H9 (cell line): ENCODE measurements around the gene RERE. TPM values are rescaled to one million over a fixed set of nuclear protein-coding genes. Genes with fewer than 3 reads are reported as not detected.

Experiments used
- DNase-seq: peaks from one replicate; pipeline ENCODE4 v3.0.0-alpha.2; 2017
- H2AFZ ChIP-seq: one replicate; pipeline ENCODE4 v1.6.1; 2013; ENCODE audit warnings: mild to moderate bottlenecking, low read length, control low read depth, moderate library complexity
- H2AK5ac ChIP-seq: 2 replicates; pipeline ENCODE4 v1.6.1; 2013; ENCODE audit warnings: low read length, control low read depth, mixed read lengths; ENCODE audit not compliant: insufficient read length
- H2BK120ac ChIP-seq: one replicate; pipeline ENCODE4 v1.6.1; 2013; ENCODE audit warnings: low read depth, mild to moderate bottlenecking, low read length, control low read depth, inconsistent platforms; ENCODE audit not compliant: poor library complexity, severe bottlenecking
- H2BK12ac ChIP-seq: 2 replicates; pipeline ENCODE4 v1.6.1; 2013; ENCODE audit warnings: low read length, control low read depth, mixed read lengths, low read depth; ENCODE audit not compliant: insufficient read length
- H2BK15ac ChIP-seq: 2 replicates; pipeline ENCODE4 v1.6.1; 2013; ENCODE audit warnings: low read depth, low read length, control low read depth
- H2BK20ac ChIP-seq: one replicate; pipeline ENCODE4 v1.6.1; 2013; ENCODE audit warnings: low read depth, mild to moderate bottlenecking, low read length, control low read depth, inconsistent platforms; ENCODE audit not compliant: poor library complexity, severe bottlenecking
- H2BK5ac ChIP-seq: 2 replicates; pipeline ENCODE4 v1.6.1; 2013; ENCODE audit warnings: low read length, control low read depth, mixed read lengths; ENCODE audit not compliant: insufficient read length
- H3K14ac ChIP-seq: 2 replicates; pipeline ENCODE4 v1.6.1; 2013; ENCODE audit warnings: low read length, control low read depth; ENCODE audit not compliant: insufficient read depth
- H3K18ac ChIP-seq: 2 replicates; pipeline ENCODE4 v1.6.1; 2013; ENCODE audit warnings: low read depth, mild to moderate bottlenecking, mixed read lengths, low read length, control low read depth; ENCODE audit not compliant: insufficient read length
- H3K23ac ChIP-seq: 2 replicates; pipeline ENCODE4 v1.6.1; 2013; ENCODE audit warnings: low read length, control low read depth, mixed read lengths, low read depth; ENCODE audit not compliant: insufficient read length
- H3K23me2 ChIP-seq: 2 replicates; pipeline ENCODE4 v1.6.1; 2013; ENCODE audit warnings: low read depth, mild to moderate bottlenecking, mixed read lengths, low read length, control low read depth; ENCODE audit not compliant: insufficient read length, poor library complexity, severe bottlenecking
- H3K27ac ChIP-seq: 2 replicates; pipeline ENCODE4 v1.5.1; 2013; ENCODE audit warnings: low read length, control low read depth, mixed read lengths, low read depth; ENCODE audit not compliant: insufficient read length
- H3K27me3 ChIP-seq: 2 replicates; pipeline ENCODE4 v1.6.1; 2013; ENCODE audit warnings: low read length, control low read depth, inconsistent platforms; ENCODE audit not compliant: insufficient read depth
- H3K4ac ChIP-seq: 2 replicates; pipeline ENCODE4 v1.6.1; 2013; ENCODE audit warnings: low read depth, mild to moderate bottlenecking, control low read depth, inconsistent platforms, low read length, moderate library complexity
- H3K4me1 ChIP-seq: 2 replicates; pipeline ENCODE4 v1.6.1; 2013; ENCODE audit warnings: low read length, control low read depth, inconsistent platforms; ENCODE audit not compliant: insufficient read depth
- H3K4me2 ChIP-seq: 2 replicates; pipeline ENCODE4 v1.6.1; 2013; ENCODE audit warnings: low read length, control low read depth, mixed read lengths; ENCODE audit not compliant: insufficient read length, insufficient read depth
- H3K56ac ChIP-seq: 2 replicates; pipeline ENCODE4 v1.6.1; 2013; ENCODE audit warnings: low read depth, mild to moderate bottlenecking, mixed read lengths, low read length, control low read depth; ENCODE audit not compliant: insufficient read length
- H3K79me1 ChIP-seq: 2 replicates; pipeline ENCODE4 v1.6.1; 2013; ENCODE audit warnings: low read depth, mild to moderate bottlenecking, moderate library complexity, low read length, control low read depth, inconsistent platforms; ENCODE audit not compliant: insufficient read depth, poor library complexity, severe bottlenecking
- H3K79me2 ChIP-seq: 2 replicates; pipeline ENCODE4 v1.6.1; 2013; ENCODE audit warnings: low read length, control low read depth, inconsistent platforms; ENCODE audit not compliant: insufficient read depth
- H3K9ac ChIP-seq: 2 replicates; pipeline ENCODE4 v1.6.1; 2013; ENCODE audit warnings: low read length, control low read depth, mixed read lengths; ENCODE audit not compliant: insufficient read length; ENCODE audit errors: extremely low read depth
- H3K9me3 ChIP-seq: one replicate; pipeline ENCODE4 v1.6.1; 2013; ENCODE audit warnings: low read depth, low read length, inconsistent platforms; ENCODE audit not compliant: control insufficient read depth
- H3T11ph ChIP-seq: one replicate; pipeline ENCODE4 v1.6.1; 2013; ENCODE audit warnings: mild to moderate bottlenecking, low read length, control low read depth, inconsistent platforms
- H4K20me1 ChIP-seq: one replicate; pipeline ENCODE4 v1.6.1; 2013; ENCODE audit not compliant: control insufficient read depth, insufficient read length, insufficient read depth
- H4K5ac ChIP-seq: 2 replicates; pipeline ENCODE4 v1.6.1; 2013; ENCODE audit warnings: low read depth, mild to moderate bottlenecking, mixed read lengths, low read length, control low read depth; ENCODE audit not compliant: insufficient read length
- H4K8ac ChIP-seq: replicated peaks from 2 replicates; pipeline ENCODE4 v1.6.1; 2013; ENCODE audit warnings: low read length, control low read depth, mixed read lengths, low read depth; ENCODE audit not compliant: insufficient read length
- H4K91ac ChIP-seq: 2 replicates; pipeline ENCODE4 v1.6.1; 2013; ENCODE audit warnings: low read depth, mild to moderate bottlenecking, moderate library complexity, mixed read lengths, low read length, control low read depth; ENCODE audit not compliant: insufficient read length
- H3K27ac Mint-ChIP-seq, 3 experiments: 2 replicates in 2 of 3; 3 replicates in 1 of 3; pipeline ENCODE4 v1.8.0; 2020 to 2021; ENCODE audit warnings: mixed read lengths in 3 of 3, mild to moderate bottlenecking in 1 of 3, moderate library complexity in 1 of 3
- H3K27me3 Mint-ChIP-seq: 2 replicates; pipeline ENCODE4 v1.8.0; 2021; ENCODE audit warnings: low read depth, mild to moderate bottlenecking, moderate library complexity, mixed read lengths
- H3K36me3 Mint-ChIP-seq, 3 experiments: 2 replicates in 2 of 3; 3 replicates in 1 of 3; pipeline ENCODE4 v1.8.0; 2020 to 2021; ENCODE audit warnings: low read depth in 3 of 3, mixed read lengths in 3 of 3; ENCODE audit not compliant: insufficient read depth in 1 of 3
- H3K4me1 Mint-ChIP-seq, 2 experiments: 2 replicates each; pipeline ENCODE4 v1.8.0; 2020; ENCODE audit warnings: mixed read lengths in 2 of 2
- H3K4me3 Mint-ChIP-seq, 2 experiments: 2 replicates in 1 of 2; 3 replicates in 1 of 2; pipeline ENCODE4 v1.8.0; 2020 to 2021; ENCODE audit warnings: mild to moderate bottlenecking in 2 of 2, mixed read lengths in 2 of 2, moderate library complexity in 1 of 2
- H3K9me3 Mint-ChIP-seq, 2 experiments: 2 replicates in 1 of 2; 3 replicates in 1 of 2; pipeline ENCODE4 v1.8.0; 2020; ENCODE audit warnings: mild to moderate bottlenecking in 2 of 2, mixed read lengths in 2 of 2, moderate library complexity in 1 of 2
- WGBS: extraction: QIAGEN DNeasy Blood & Tissue Kit; methylation state at CpG from one replicate; pipeline ENCODE4 v1.1.7; 2013; ENCODE audit warnings: missing lambda C conversion rate, low lambda C conversion rate, mixed read lengths; ENCODE audit not compliant: insufficient read length; ENCODE audit errors: extremely low coverage; 5-methylcytosine and 5-hydroxymethylcytosine counted together
- total RNA-seq: library from RNA; stranded (reverse); gene quantifications from 2 replicates; pipeline ENCODE4 v1.2.1, GENCODE V29; 2021
- TF ChIP-seq, protein P1 (sequence below): fragments of 200-600 bp; sonication (generic); conservative IDR thresholded peaks from 3 replicates; pipeline ENCODE4 v1.8.0; 2021; ENCODE audit warnings: antibody characterized with exemption, mild to moderate bottlenecking

RERE gene
- total RNA-seq, 1 experiment from 2014 or later = 103 TPM

DNA sequence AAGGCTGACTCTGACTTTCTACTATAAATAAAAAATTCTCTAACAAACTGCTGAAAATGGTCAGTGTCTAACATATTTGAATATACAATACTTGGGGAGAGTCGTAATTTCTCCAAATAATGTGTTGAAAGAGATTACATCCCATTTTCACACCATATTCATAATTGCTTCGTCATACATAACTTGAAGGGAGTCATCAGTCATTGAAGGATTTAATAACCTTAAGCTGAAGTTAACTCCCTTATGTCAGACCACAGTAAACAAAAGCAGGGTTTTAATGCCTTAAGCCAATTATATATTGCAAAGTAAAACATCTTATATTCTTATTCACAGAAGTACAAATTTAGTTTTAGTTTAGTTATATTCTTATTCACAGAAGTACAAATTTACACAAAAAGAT lies 129.9 kb downstream of the RERE start:
- H3K27me3 Mint-ChIP-seq = no peaks in the 10 kb centered on the region
- Histone ChIP-seq H4K5ac (no peak overlapping the region), H3K4me1 (peaks cover 9% of the 10 kb centered on the region; the same call in 1 of the 2 replicates), H3K23ac (no peak overlapping the region), H2BK20ac (no peak overlapping the region), H2AFZ (no peak overlapping the region), H2BK12ac (no peak overlapping the region), H3K27me3 (no peaks in the 10 kb centered on the region), H3K56ac (no peak overlapping the region), H3T11ph (no peak overlapping the region), H3K79me1 (peaks cover 13% of the 10 kb centered on the region), H2BK15ac (no peak overlapping the region), H3K27ac (no peak overlapping the region), H3K9ac (no peak overlapping the region), H4K91ac (no peak overlapping the region), H3K79me2 (peaks cover 56% of the 10 kb centered on the region), H4K20me1 (no peaks in the 10 kb centered on the region), H2BK5ac (no peak overlapping the region), H3K14ac (no peak overlapping the region), H3K4me2 (no peak overlapping the region), H4K8ac (no peak overlapping the region), H3K4ac (no peak overlapping the region), H3K9me3 (no peaks in the 10 kb centered on the region), H2BK120ac (no peak overlapping the region), H2AK5ac (no peak overlapping the region), H3K23me2 (no peaks in the 10 kb centered on the region), H3K18ac (no peak overlapping the region)
- peaks cover 0 to 7% (median 0%) of the 10 kb centered on the region in 3 experiments; a peak in 1 of 7 replicates for H3K36me3 Mint-ChIP-seq
- no peaks in the 10 kb centered on the region for H3K9me3 Mint-ChIP-seq
- H3K4me3 Mint-ChIP-seq = no peak overlapping the region
- H3K27ac Mint-ChIP-seq = no peak overlapping the region
- TF ChIP-seq, protein P1, sequence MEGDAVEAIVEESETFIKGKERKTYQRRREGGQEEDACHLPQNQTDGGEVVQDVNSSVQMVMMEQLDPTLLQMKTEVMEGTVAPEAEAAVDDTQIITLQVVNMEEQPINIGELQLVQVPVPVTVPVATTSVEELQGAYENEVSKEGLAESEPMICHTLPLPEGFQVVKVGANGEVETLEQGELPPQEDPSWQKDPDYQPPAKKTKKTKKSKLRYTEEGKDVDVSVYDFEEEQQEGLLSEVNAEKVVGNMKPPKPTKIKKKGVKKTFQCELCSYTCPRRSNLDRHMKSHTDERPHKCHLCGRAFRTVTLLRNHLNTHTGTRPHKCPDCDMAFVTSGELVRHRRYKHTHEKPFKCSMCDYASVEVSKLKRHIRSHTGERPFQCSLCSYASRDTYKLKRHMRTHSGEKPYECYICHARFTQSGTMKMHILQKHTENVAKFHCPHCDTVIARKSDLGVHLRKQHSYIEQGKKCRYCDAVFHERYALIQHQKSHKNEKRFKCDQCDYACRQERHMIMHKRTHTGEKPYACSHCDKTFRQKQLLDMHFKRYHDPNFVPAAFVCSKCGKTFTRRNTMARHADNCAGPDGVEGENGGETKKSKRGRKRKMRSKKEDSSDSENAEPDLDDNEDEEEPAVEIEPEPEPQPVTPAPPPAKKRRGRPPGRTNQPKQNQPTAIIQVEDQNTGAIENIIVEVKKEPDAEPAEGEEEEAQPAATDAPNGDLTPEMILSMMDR = no peak
- peaks cover 53 to 55% of the 10 kb centered on the region in 2 experiments for H3K4me1 Mint-ChIP-seq
- WGBS = no CpG with 5 or more reads among the region's 2 CpGs
- DNase-seq = no peak
